ENCODE measurements around the gene AMN1.
"Not testable (repeated sequence)": the region's sequence is repeated elsewhere in the genome, so short reads cannot be mapped to it uniquely, and the experiment has no call there.

AMN1 gene

GRCh38 chr12:31732926-31733548, 4.2 kb upstream of the AMN1 start:
- Histone ChIP-seq H3K27ac (ENCODE audit: low read depth, low read length) (no peak overlapping the region), H3K27me3 (ENCODE audit: control insufficient read depth in 1 of 2, insufficient read depth in 2 of 2, low read length in 2 of 2) (no peaks in the 10 kb centered on the region), H3K4me1 (ENCODE audit: insufficient read depth, low read length) (peaks cover 7% of the 10 kb centered on the region), H3K36me3 (ENCODE audit: insufficient read depth, low read length) (no peaks in the 10 kb centered on the region), H3K9ac (ENCODE audit: low read length) (no peak overlapping the region), H3K9me3 (ENCODE audit: low read length) (no peaks in the 10 kb centered on the region), H3K4me3 (ENCODE audit: low read depth in 1 of 2, low read length in 2 of 2) (no peak overlapping the region)

- H3K27me3 ChIP-seq (ENCODE audit: control insufficient read depth in 1 of 2, insufficient read depth in 2 of 2, low read length in 2 of 2); H3K9me3 ChIP-seq (ENCODE audit: low read length); H3K4me3 ChIP-seq (ENCODE audit: low read depth in 1 of 2, low read length in 2 of 2); H3K27ac ChIP-seq (ENCODE audit: low read depth, low read length); H3K36me3 ChIP-seq (ENCODE audit: insufficient read depth, low read length); H3K9ac ChIP-seq (ENCODE audit: low read length): not testable (repeated sequence)
- peaks cover 11% of the 10 kb centered on the region for H3K4me1 ChIP-seq (ENCODE audit: insufficient read depth, low read length)
Observed at GRCh38 chr12:31731203-31731602, 2.4 kb upstream of the AMN1 start.

GRCh38 chr12:31729705-31730104, 884 bp upstream of the AMN1 start:
- Histone ChIP-seq H3K4me3 (ENCODE audit: low read depth in 1 of 2, low read length in 2 of 2) (peak overlapping the region; percentile 66 to 70), H3K27ac (ENCODE audit: low read depth, low read length) (peak overlapping the region; percentile 81), H3K36me3 (ENCODE audit: insufficient read depth, low read length) (no peaks in the 10 kb centered on the region), H3K27me3 (ENCODE audit: control insufficient read depth in 1 of 2, insufficient read depth in 2 of 2, low read length in 2 of 2) (no peaks in the 10 kb centered on the region), H3K4me1 (ENCODE audit: insufficient read depth, low read length) (peaks cover 11% of the 10 kb centered on the region), H3K9ac (ENCODE audit: low read length) (peak overlapping the region; percentile 13), H3K9me3 (ENCODE audit: low read length) (no peaks in the 10 kb centered on the region)

- Histone ChIP-seq H3K36me3 (ENCODE audit: insufficient read depth, low read length) (no peaks in the 10 kb centered on the region), H3K4me3 (ENCODE audit: low read depth in 1 of 2, low read length in 2 of 2) (peak overlapping the region; percentile 66 to 76), H3K27me3 (ENCODE audit: control insufficient read depth in 1 of 2, insufficient read depth in 2 of 2, low read length in 2 of 2) (no peaks in the 10 kb centered on the region), H3K9me3 (ENCODE audit: low read length) (no peaks in the 10 kb centered on the region), H3K4me1 (ENCODE audit: insufficient read depth, low read length) (peaks cover 11% of the 10 kb centered on the region), H3K27ac (ENCODE audit: low read depth, low read length) (peak overlapping the region; percentile 96), H3K9ac (ENCODE audit: low read length) (peak overlapping the region; percentile 59)
Observed at GRCh38 chr12:31728289-31728916, 418 bp downstream of the AMN1 start.

GRCh38 chr12:31727192-31727591, 1.6 kb downstream of the AMN1 start:
- peaks cover 11% of the 10 kb centered on the region for H3K4me1 ChIP-seq (ENCODE audit: insufficient read depth, low read length)
- H3K36me3 ChIP-seq (ENCODE audit: insufficient read depth, low read length): no peaks in the 10 kb centered on the region
- H3K4me3 ChIP-seq (ENCODE audit: low read depth in 1 of 2, low read length in 2 of 2): no peak overlapping the region
- H3K27ac ChIP-seq (ENCODE audit: low read depth, low read length): no peak overlapping the region
- no peaks in the 10 kb centered on the region for H3K27me3 ChIP-seq (ENCODE audit: control insufficient read depth in 1 of 2, insufficient read depth in 2 of 2, low read length in 2 of 2)
- H3K9ac ChIP-seq (ENCODE audit: low read length): no peak overlapping the region
- H3K9me3 ChIP-seq (ENCODE audit: low read length): no peaks in the 10 kb centered on the region

- Histone ChIP-seq H3K27ac (ENCODE audit: low read depth, low read length) (no peak overlapping the region), H3K4me1 (ENCODE audit: insufficient read depth, low read length) (peaks cover 11% of the 10 kb centered on the region), H3K27me3 (ENCODE audit: control insufficient read depth in 1 of 2, insufficient read depth in 2 of 2, low read length in 2 of 2) (no peaks in the 10 kb centered on the region), H3K9ac (ENCODE audit: low read length) (no peak overlapping the region), H3K9me3 (ENCODE audit: low read length) (no peaks in the 10 kb centered on the region), H3K36me3 (ENCODE audit: insufficient read depth, low read length) (no peaks in the 10 kb centered on the region), H3K4me3 (ENCODE audit: low read depth in 1 of 2, low read length in 2 of 2) (no peak overlapping the region)
Observed at GRCh38 chr12:31726575-31726974, 2.2 kb downstream of the AMN1 start.

- no peaks in the 10 kb centered on the region for H3K36me3 ChIP-seq (ENCODE audit: insufficient read depth, low read length)
- no peaks in the 10 kb centered on the region for H3K27me3 ChIP-seq (ENCODE audit: control insufficient read depth in 1 of 2, insufficient read depth in 2 of 2, low read length in 2 of 2)
- no peak overlapping the region for H3K9ac ChIP-seq (ENCODE audit: low read length)
- no peak overlapping the region for H3K4me3 ChIP-seq (ENCODE audit: low read depth in 1 of 2, low read length in 2 of 2)
- H3K9me3 ChIP-seq (ENCODE audit: low read length): no peaks in the 10 kb centered on the region
- no peak overlapping the region for H3K27ac ChIP-seq (ENCODE audit: low read depth, low read length)
- H3K4me1 ChIP-seq (ENCODE audit: insufficient read depth, low read length): peaks cover 5% of the 10 kb centered on the region
Observed at GRCh38 chr12:31724557-31724956, 4.3 kb downstream of the AMN1 start.

GRCh38 chr12:31722580-31722979, 6.2 kb downstream of the AMN1 start:
- no peaks in the 10 kb centered on the region for H3K27me3 ChIP-seq (ENCODE audit: control insufficient read depth in 1 of 2, insufficient read depth in 2 of 2, low read length in 2 of 2)
- no peaks in the 10 kb centered on the region for H3K4me1 ChIP-seq (ENCODE audit: insufficient read depth, low read length)
- H3K9ac ChIP-seq (ENCODE audit: low read length): no peak overlapping the region
- H3K9me3 ChIP-seq (ENCODE audit: low read length): no peaks in the 10 kb centered on the region
- no peak overlapping the region for H3K27ac ChIP-seq (ENCODE audit: low read depth, low read length)
- H3K36me3 ChIP-seq (ENCODE audit: insufficient read depth, low read length): no peaks in the 10 kb centered on the region
- no peak overlapping the region for H3K4me3 ChIP-seq (ENCODE audit: low read depth in 1 of 2, low read length in 2 of 2)

GRCh38 chr12:31718542-31719198, 10.2 kb downstream of the AMN1 start:
- H3K36me3 ChIP-seq (ENCODE audit: insufficient read depth, low read length); H3K4me3 ChIP-seq (ENCODE audit: low read depth in 1 of 2, low read length in 2 of 2); H3K9ac ChIP-seq (ENCODE audit: low read length); H3K27ac ChIP-seq (ENCODE audit: low read depth, low read length); H3K27me3 ChIP-seq (ENCODE audit: control insufficient read depth in 1 of 2, insufficient read depth in 2 of 2, low read length in 2 of 2); H3K9me3 ChIP-seq (ENCODE audit: low read length); H3K4me1 ChIP-seq (ENCODE audit: insufficient read depth, low read length): not testable (repeated sequence)

- not testable (repeated sequence) for H3K4me3 ChIP-seq (ENCODE audit: low read depth in 1 of 2, low read length in 2 of 2); H3K36me3 ChIP-seq (ENCODE audit: insufficient read depth, low read length); H3K9ac ChIP-seq (ENCODE audit: low read length); H3K9me3 ChIP-seq (ENCODE audit: low read length); H3K27ac ChIP-seq (ENCODE audit: low read depth, low read length); H3K4me1 ChIP-seq (ENCODE audit: insufficient read depth, low read length); H3K27me3 ChIP-seq (ENCODE audit: control insufficient read depth in 1 of 2, insufficient read depth in 2 of 2, low read length in 2 of 2)
Observed at GRCh38 chr12:31716998-31717397, 11.8 kb downstream of the AMN1 start.

GRCh38 chr12:31715283-31715825, 13.5 kb downstream of the AMN1 start:
- Histone ChIP-seq H3K27ac (ENCODE audit: low read depth, low read length) (no peak overlapping the region), H3K4me1 (ENCODE audit: insufficient read depth, low read length) (no peaks in the 10 kb centered on the region), H3K9ac (ENCODE audit: low read length) (no peak overlapping the region), H3K36me3 (ENCODE audit: insufficient read depth, low read length) (no peaks in the 10 kb centered on the region), H3K4me3 (ENCODE audit: low read depth in 1 of 2, low read length in 2 of 2) (no peak overlapping the region), H3K27me3 (ENCODE audit: control insufficient read depth in 1 of 2, insufficient read depth in 2 of 2, low read length in 2 of 2) (no peaks in the 10 kb centered on the region), H3K9me3 (ENCODE audit: low read length) (no peaks in the 10 kb centered on the region)
